Mucosa of descending colon (tissue), 3 donors: ENCODE data around the gene CORO2A. TPM values are rescaled to one million over a fixed set of nuclear protein-coding genes. Genes with fewer than 3 reads are reported as not detected.

ENCODE experiments used
- ATAC-seq: fragments of 200-7000 bp; cut with Tn5 transposase; one replicate; pipeline ENCODE4 v1.9.1; 2020; ENCODE audit warnings: mild to moderate bottlenecking, moderate library complexity
- DNase-seq, 3 donors: peaks; one replicate each; pipeline ENCODE4 v3.0.0-alpha.2; 2020
- H3K36me3 ChIP-seq: fragments of 200-600 bp; one replicate; pipeline ENCODE4 v1.8.0; 2021; ENCODE audit warnings: low read depth, mild to moderate bottlenecking
- H3K4me1 ChIP-seq: fragments of 200-600 bp; one replicate; pipeline ENCODE4 v1.8.0; 2021; ENCODE audit warnings: low read depth, mild to moderate bottlenecking
- H3K4me3 ChIP-seq: fragments of 200-600 bp; one replicate; pipeline ENCODE4 v1.8.0; 2021; ENCODE audit warnings: mild to moderate bottlenecking
- H3K9me3 ChIP-seq: fragments of 200-600 bp; one replicate; pipeline ENCODE4 v1.8.0; 2021; ENCODE audit warnings: mild to moderate bottlenecking
- CTCF ChIP-seq: fragments of 200-600 bp; IDR thresholded peaks from one replicate; pipeline ENCODE4 v1.8.0; 2022; ENCODE audit warnings: antibody characterized with exemption, mild to moderate bottlenecking
- intact Hi-C, 2 donors: fragments of 100-400 bp; cut with DNase I in 1 of 2; cut with micrococcal nuclease in 1 of 2; formaldehyde crosslinking; loops; one replicate each; pipeline versions ENCODE4 v1.11.0 to v1.11.1; 2022; cut with DNase I, micrococcal nuclease
- total RNA-seq, 3 donors: library from RNA; stranded (reverse); fragmentation: NEBNext Ultra II Directional in 2 of 3; extraction: Animal tissue kit (Norgen Biotek cat#: 25700) in 2 of 3; gene quantifications; one replicate each; pipeline versions ENCODE4 v1.2.1 to v1.2.4, GENCODE V29; 2021 to 2023
- donor health status: DM: no; HTN: no; CAD: no; lungs with moderate emphysema.
- donor health status: DM: no; HTN: no; CAD: no.
- donor health status: DM: no; HTN: yes; CAD: no.

CORO2A gene
- total RNA-seq, 3 donors from 2014 or later = 25.8 to 56.1 (median 45.0) TPM

- intact Hi-C loops = no loop called here
- peak; percentile 38 for ATAC-seq
These were observed 92.5 kb downstream of the CORO2A start for GRCh38 chr9:98099898-98100297.

GRCh38 chr9:98099346-98099745 lies 93.1 kb downstream of the CORO2A start:
- Histone ChIP-seq H3K4me1 (peaks cover 13% of the 10 kb centered on the region), H3K9me3 (no peaks in the 10 kb centered on the region), H3K4me3 (no peak overlapping the region), H3K36me3 (no peaks in the 10 kb centered on the region)
- DNase-seq (no peak), ATAC-seq (no peak)
- no peak for TF ChIP-seq CTCF
- intact Hi-C loops = no loop called here

More at GRCh38 chr9:98099898-98100297, 92.5 kb downstream of the CORO2A start:
- Histone ChIP-seq H3K36me3 (no peaks in the 10 kb centered on the region), H3K9me3 (no peaks in the 10 kb centered on the region), H3K4me3 (no peak overlapping the region), H3K4me1 (peaks cover 13% of the 10 kb centered on the region)
- no peak for TF ChIP-seq CTCF
- DNase-seq = no peak

GRCh38 chr9:98097836-98098235 lies 94.6 kb downstream of the CORO2A start:
- no peak overlapping the region for H3K4me3 ChIP-seq
- no peaks in the 10 kb centered on the region for H3K36me3 ChIP-seq
- no peaks in the 10 kb centered on the region for H3K9me3 ChIP-seq
- no peak for TF ChIP-seq CTCF
- intact Hi-C loops = no loop called here
- DNase-seq (no peak), ATAC-seq (no peak)
- peaks cover 16% of the 10 kb centered on the region for H3K4me1 ChIP-seq

GRCh38 chr9:98096091-98096490 lies 96.3 kb downstream of the CORO2A start:
- Histone ChIP-seq H3K4me3 (no peak overlapping the region), H3K9me3 (no peaks in the 10 kb centered on the region), H3K36me3 (no peaks in the 10 kb centered on the region), H3K4me1 (peaks cover 16% of the 10 kb centered on the region)
- intact Hi-C loops = no loop called here
- TF ChIP-seq CTCF = no peak
- DNase-seq = no peak
- ATAC-seq = no peak

- Histone ChIP-seq H3K36me3 (no peaks in the 10 kb centered on the region), H3K4me3 (no peak overlapping the region), H3K9me3 (no peaks in the 10 kb centered on the region), H3K4me1 (peaks cover 14% of the 10 kb centered on the region)
- DNase-seq = no peak
- no peak for TF ChIP-seq CTCF
- intact Hi-C loops = no loop called here
- ATAC-seq = no peak
These were observed 97.0 kb downstream of the CORO2A start for GRCh38 chr9:98095401-98095800.

- Histone ChIP-seq H3K36me3 (no peaks in the 10 kb centered on the region), H3K9me3 (no peaks in the 10 kb centered on the region), H3K4me1 (peaks cover 8% of the 10 kb centered on the region), H3K4me3 (no peak overlapping the region)
- TF ChIP-seq CTCF = no peak
- ATAC-seq = no peak
- DNase-seq = no peak
- intact Hi-C loops = no loop called here
These were observed 97.6 kb downstream of the CORO2A start for GRCh38 chr9:98094851-98095250.
